Activated CD8-positive, alpha-beta T cell treated with anti-CD3 and anti-CD28 coated beads, Interleukin-2, amount 10 ng/mL, durations not matched to agents 7 days and 5 days (primary cell): ENCODE measurements around the gene NBPF9. TPM values are rescaled to one million over a fixed set of nuclear protein-coding genes. Genes with fewer than 3 reads are reported as not detected.
"Not testable (repeated sequence)": the region's sequence is repeated elsewhere in the genome, so short reads cannot be mapped to it uniquely, and the experiment has no call there.

Experiments
- ATAC-seq: fragments of 150-1000 bp; cut with Tn5 transposase; one replicate; pipeline ENCODE4 v1.10.0; 2021; ENCODE audit warnings: moderate library complexity
- CTCF ChIA-PET: fragments of 350-600 bp; sonication (Branson Sonifier 250); formaldehyde crosslinking; loops from one replicate; lab custom pipeline; 2021; ENCODE audit warnings: antibody characterized with exemption; lab: Charles Lee
- POLR2A ChIA-PET: fragments of 350-600 bp; sonication (Branson Sonifier 250); formaldehyde crosslinking; loops from one replicate; lab custom pipeline; 2021; ENCODE audit warnings: antibody characterized with exemption; lab: Charles Lee
- DNase-seq: peaks from one replicate; pipeline ENCODE4 v3.0.0-alpha.2; 2020
- H3K27ac Mint-ChIP-seq: one replicate; pipeline ENCODE4 v1.8.0; 2021; ENCODE audit warnings: mild to moderate bottlenecking, mixed read lengths
- H3K27me3 Mint-ChIP-seq: one replicate; pipeline ENCODE4 v1.8.0; 2021; ENCODE audit warnings: low read depth, mixed read lengths
- H3K36me3 Mint-ChIP-seq: one replicate; pipeline ENCODE4 v1.8.0; 2021; ENCODE audit warnings: low read depth, mixed read lengths
- H3K4me1 Mint-ChIP-seq: one replicate; pipeline ENCODE4 v1.8.0; 2021; ENCODE audit warnings: low read depth, mixed read lengths
- H3K4me3 Mint-ChIP-seq: one replicate; pipeline ENCODE4 v1.8.0; 2021; ENCODE audit warnings: mild to moderate bottlenecking, mixed read lengths
- H3K9me3 Mint-ChIP-seq: one replicate; pipeline ENCODE4 v1.8.0; 2022; ENCODE audit warnings: mixed read lengths; ENCODE audit not compliant: insufficient read depth
- total RNA-seq, 2 experiments: library from RNA; stranded (reverse); gene quantifications; one replicate each; pipeline ENCODE4 v1.2.3, GENCODE V29; 2021

NBPF9 gene
- total RNA-seq, 2 experiments from 2014 or later: 10.1 to 10.8 TPM

DNA sequence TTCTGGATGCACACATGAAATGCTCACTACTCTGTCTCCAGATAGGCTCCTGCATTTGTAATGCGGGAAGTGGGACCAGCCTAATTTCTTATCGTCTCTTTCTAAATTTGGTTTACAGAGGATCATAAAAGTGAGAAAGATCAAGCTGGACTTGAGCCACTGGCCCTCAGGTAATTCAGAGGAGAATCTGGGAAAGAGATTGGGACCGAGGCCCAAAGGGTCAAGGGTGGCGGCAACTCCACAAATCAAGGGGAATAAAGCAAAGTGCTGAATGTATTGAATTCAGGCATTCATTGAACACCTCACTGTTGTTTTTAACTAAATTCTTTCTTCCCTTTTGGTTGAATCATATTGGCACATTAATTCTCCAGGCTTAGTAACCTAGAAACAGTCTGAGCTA lies 95.0 kb downstream of the NBPF9 start:
- DNase-seq, H3K27me3 Mint-ChIP-seq, H3K36me3 Mint-ChIP-seq, POLR2A ChIA-PET, H3K9me3 Mint-ChIP-seq, H3K27ac Mint-ChIP-seq, CTCF ChIA-PET, ATAC-seq, H3K4me3 Mint-ChIP-seq, H3K4me1 Mint-ChIP-seq: not testable (repeated sequence)
